ENCODE data around the gene CPLX3. TPM values are rescaled to one million over a fixed set of nuclear protein-coding genes. Genes with fewer than 3 reads are reported as not detected.

CPLX3 gene
- total RNA-seq, 8 experiments from 2014 or later: 0.11 to 0.66 (median 0.32) TPM; not detected in 1

GRCh38 chr15:74868059-74868458 lies 41.6 kb downstream of the CPLX3 start:
- no peak for ATAC-seq (replicated peaks in 6 of 8)
- Histone ChIP-seq H3K27ac (no peak overlapping the region), H3K4me3 (no peak overlapping the region), H3K4me1 (replicated peaks in 1 of 2) (peaks cover 8 to 10% of the 10 kb centered on the region in 2 donors)
- in situ Hi-C loops (cut with MboI; ENCODE audit: low pct_unique_long_range_greater_than_20kb in 2 of 9, low sequenced_read_pairs in 9 of 9, unreplicated experiment in 9 of 9): no loop called here
- 71 to 100% (median 90%) methylated on average over 2 to 6 of the region's 6 CpGs; no CpG with 5 or more reads in 3 of the 10 experiments for WGBS, 10 experiments

- no peak for ATAC-seq (replicated peaks in 6 of 8)
- in situ Hi-C loops (cut with MboI; ENCODE audit: low pct_unique_long_range_greater_than_20kb in 2 of 9, low sequenced_read_pairs in 9 of 9, unreplicated experiment in 9 of 9): no loop called here
- H3K27ac ChIP-seq: no peak overlapping the region
- no peak overlapping the region for H3K4me3 ChIP-seq
- H3K4me1 ChIP-seq (replicated peaks in 1 of 2): peaks cover 10 to 11% of the 10 kb centered on the region in 2 donors
Observed at GRCh38 chr15:74869372-74869725, 42.9 kb downstream of the CPLX3 start.

- in situ Hi-C loops (cut with MboI; ENCODE audit: low pct_unique_long_range_greater_than_20kb in 2 of 9, low sequenced_read_pairs in 9 of 9, unreplicated experiment in 9 of 9): no loop called here
- ATAC-seq (replicated peaks in 6 of 8): peak in 2 of 8 experiments; percentile 5 to 12
- H3K4me3 ChIP-seq: no peak overlapping the region
- peaks cover 10 to 11% of the 10 kb centered on the region in 2 donors for H3K4me1 ChIP-seq (replicated peaks in 1 of 2)
- H3K27ac ChIP-seq: no peak overlapping the region
- 0 to 100% (median 65%) methylated on average over 1 to 2 of the region's 6 CpGs; no CpG with 5 or more reads in 2 of the 10 experiments for WGBS, 10 experiments
Observed at GRCh38 chr15:74869726-74870407, 43.4 kb downstream of the CPLX3 start.

- no peak for ATAC-seq (replicated peaks in 6 of 8)
- peaks cover 10 to 11% of the 10 kb centered on the region in 2 donors for H3K4me1 ChIP-seq (replicated peaks in 1 of 2)
- no peak overlapping the region for H3K27ac ChIP-seq
- H3K4me3 ChIP-seq: no peak overlapping the region
- WGBS, 10 experiments: 46 to 95% (median 68%) methylated on average over 2 to 6 of the region's 6 CpGs; no CpG with 5 or more reads in 2 of the 10 experiments
- in situ Hi-C loops (cut with MboI; ENCODE audit: low pct_unique_long_range_greater_than_20kb in 2 of 9, low sequenced_read_pairs in 9 of 9, unreplicated experiment in 9 of 9): no loop called here
Observed at GRCh38 chr15:74870436-74871215, 44.2 kb downstream of the CPLX3 start.

GRCh38 chr15:74872702-74873035 lies 46.2 kb downstream of the CPLX3 start:
- WGBS, 10 experiments: 0 to 2% (median 0%) methylated on average over 1 to 9 of the region's 11 CpGs; no CpG with 5 or more reads in 4 of the 10 experiments
- H3K4me1 ChIP-seq (replicated peaks in 1 of 2): peaks cover 10 to 11% of the 10 kb centered on the region in 2 donors
- H3K4me3 ChIP-seq: peak overlapping the region; percentile 55 to 90 (median 63)
- peak overlapping the region; percentile 96 to 97 for H3K27ac ChIP-seq
- no peak for ATAC-seq (replicated peaks in 6 of 8)
- in situ Hi-C loops (cut with MboI; ENCODE audit: low pct_unique_long_range_greater_than_20kb in 2 of 9, low sequenced_read_pairs in 9 of 9, unreplicated experiment in 9 of 9): no loop called here

- ATAC-seq (replicated peaks in 6 of 8): peak; percentile 94 to 98 (median 96)
- in situ Hi-C loops (cut with MboI; ENCODE audit: low pct_unique_long_range_greater_than_20kb in 2 of 9, low sequenced_read_pairs in 9 of 9, unreplicated experiment in 9 of 9): no loop called here
- peak within 1 kb of the TSS; percentile 96 to 97 for H3K27ac ChIP-seq
- peaks cover 10 to 11% of the 10 kb centered on the region in 2 donors for H3K4me1 ChIP-seq (replicated peaks in 1 of 2)
- WGBS, 10 experiments: 0 to 4% (median 0%) methylated on average over 1 to 8 of the region's 52 CpGs; no CpG with 5 or more reads in 6 of the 10 experiments
- H3K4me3 ChIP-seq: peak within 1 kb of the TSS; percentile 55 to 90 (median 63)
Observed at GRCh38 chr15:74873036-74873755, 46.8 kb downstream of the CPLX3 start, which contains the start of gene SCAMP2. Gene SCAMP2 (minus strand): TSS chr15:74873365. CDS start chr15:74873255, 110 bp downstream.

- WGBS, 10 experiments: 0 to 100% (median 100%) methylated on average over 1 to 3 of the region's 16 CpGs; no CpG with 5 or more reads in 2 of the 10 experiments
- peak in 5 of 8 experiments; percentile 0 to 13 (median 3) for ATAC-seq (replicated peaks in 6 of 8)
- in situ Hi-C loops (cut with MboI; ENCODE audit: low pct_unique_long_range_greater_than_20kb in 2 of 9, low sequenced_read_pairs in 9 of 9, unreplicated experiment in 9 of 9): no loop called here
- peaks cover 10 to 11% of the 10 kb centered on the region in 2 donors for H3K4me1 ChIP-seq (replicated peaks in 1 of 2)
- H3K4me3 ChIP-seq: peak overlapping the region; percentile 55 to 90 (median 63)
- H3K27ac ChIP-seq: peak overlapping the region; percentile 24 to 96
Observed at GRCh38 chr15:74873756-74874424, 47.5 kb downstream of the CPLX3 start.

- in situ Hi-C loops (cut with MboI; ENCODE audit: low pct_unique_long_range_greater_than_20kb in 2 of 9, low sequenced_read_pairs in 9 of 9, unreplicated experiment in 9 of 9): no loop called here
- Histone ChIP-seq H3K4me1 (replicated peaks in 1 of 2) (peaks cover 0 to 4% of the 10 kb centered on the region in 2 donors), H3K27ac (no peak overlapping the region), H3K4me3 (no peak overlapping the region)
- 40 to 100% (median 85%) methylated on average over 1 to 3 of the region's 4 CpGs; no CpG with 5 or more reads in 1 of the 10 experiments for WGBS, 10 experiments
- no peak for ATAC-seq (replicated peaks in 6 of 8)
Observed at GRCh38 chr15:74878273-74878672, 51.8 kb downstream of the CPLX3 start.

Other genes with a start within 250 kb of the CPLX3 start
- 100 to 1,000 TPM in 1 of 8 experiments, 10 to 100 TPM in 7; 61.4 to 116 (median 77.9) TPM for gene CLK3, start 210.8 kb upstream of the CPLX3 start, total RNA-seq
- gene EDC3, start 130.6 kb upstream of the CPLX3 start, total RNA-seq: 10 to 100 TPM in 7 of 8 experiments, 1 to 10 TPM in 1; 8.8 to 47.1 (median 29.1) TPM
- 1 to 10 TPM in 2 of 8 experiments, under 1 TPM in 5, not detected in 1; 0.21 to 3.8 (median 0.73) TPM for gene CYP1A1, start 101.1 kb upstream of the CPLX3 start, total RNA-seq
- under 1 TPM in 4 of 8 experiments, not detected in 4; 0.13 to 0.47 (median 0.14) TPM for gene CYP1A2, start 77.8 kb upstream of the CPLX3 start, total RNA-seq
- gene CSK, start 44.5 kb upstream of the CPLX3 start, total RNA-seq: 100 to 1,000 TPM in 2 of 8 experiments, 10 to 100 TPM in 6; 15.6 to 155 (median 27.0) TPM
- 1 to 10 TPM in 2 of 8 experiments, under 1 TPM in 5, not detected in 1; 0.08 to 1.8 (median 0.32) TPM for gene LMAN1L, start 13.8 kb upstream of the CPLX3 start, total RNA-seq
- 10 to 100 TPM; 19.8 to 37.2 (median 28.6) TPM for gene ULK3, start 16.5 kb downstream of the CPLX3 start, total RNA-seq
- 10 to 100 TPM; 12.3 to 49.9 (median 24.0) TPM for gene SCAMP2, start 46.7 kb downstream of the CPLX3 start, total RNA-seq
- gene MPI, start 63.4 kb downstream of the CPLX3 start, total RNA-seq: 10 to 100 TPM; 43.0 to 70.9 (median 54.5) TPM
- 10 to 100 TPM; 22.2 to 62.1 (median 46.6) TPM for gene FAM219B, start 80.2 kb downstream of the CPLX3 start, total RNA-seq
- 100 to 1,000 TPM; 108 to 262 (median 203) TPM for gene COX5A, start 111.4 kb downstream of the CPLX3 start, total RNA-seq
- gene RPP25, start 130.1 kb downstream of the CPLX3 start, total RNA-seq: 10 to 100 TPM in 4 of 8 experiments, 1 to 10 TPM in 4; 3.2 to 13.9 (median 9.5) TPM
- 10 to 100 TPM in 5 of 8 experiments, 1 to 10 TPM in 3; 3.6 to 62.7 (median 51.5) TPM for gene SCAMP5, start 168.9 kb downstream of the CPLX3 start, total RNA-seq
- gene PPCDC, start 197.0 kb downstream of the CPLX3 start, total RNA-seq: 10 to 100 TPM in 4 of 8 experiments, 1 to 10 TPM in 4; 4.7 to 16.1 (median 9.9) TPM

Data from motor neuron (in vitro differentiated cells).